ENCODE results near the gene SPATA24.

SPATA24 gene

GRCh38 chr5:139435676-139436075 is 31.8 kb upstream of the SPATA24 start:
- Histone ChIP-seq H3K9me3 (ENCODE audit: insufficient read depth, low read depth, low read length) (no peaks in the 10 kb centered on the region), H3K36me3 (ENCODE audit: insufficient read depth, low read length) (peaks cover 44% of the 10 kb centered on the region), H3K4me3 (ENCODE audit: low read length) (no peak overlapping the region), H3K27ac (ENCODE audit: low read depth, low read length) (no peak overlapping the region), H3K4me1 (ENCODE audit: insufficient read depth, low read length) (peaks cover 3% of the 10 kb centered on the region), H3K27me3 (ENCODE audit: insufficient read depth, low read length) (no peaks in the 10 kb centered on the region), H3K9ac (ENCODE audit: low read depth, low read length) (no peak overlapping the region)
- 93% methylated on average over 2 of the region's 3 CpGs for WGBS

GRCh38 chr5:139431706-139432105 is 27.8 kb upstream of the SPATA24 start:
- WGBS, result no CpG with 5 or more reads among the region's 1 CpG
- Histone ChIP-seq H3K4me3 (ENCODE audit: low read length) (no peak overlapping the region), H3K9ac (ENCODE audit: low read depth, low read length) (no peak overlapping the region), H3K9me3 (ENCODE audit: insufficient read depth, low read depth, low read length) (no peaks in the 10 kb centered on the region), H3K36me3 (ENCODE audit: insufficient read depth, low read length) (peaks cover 61% of the 10 kb centered on the region), H3K27me3 (ENCODE audit: insufficient read depth, low read length) (no peaks in the 10 kb centered on the region), H3K27ac (ENCODE audit: low read depth, low read length) (no peak overlapping the region), H3K4me1 (ENCODE audit: insufficient read depth, low read length) (no peaks in the 10 kb centered on the region)

GRCh38 chr5:139430015-139430414 is 26.1 kb upstream of the SPATA24 start:
- H3K4me3 ChIP-seq (ENCODE audit: low read length), result no peak overlapping the region
- no peak overlapping the region for H3K9ac ChIP-seq (ENCODE audit: low read depth, low read length)
- no peaks in the 10 kb centered on the region for H3K9me3 ChIP-seq (ENCODE audit: insufficient read depth, low read depth, low read length)

GRCh38 chr5:139426203-139426885 is 22.5 kb upstream of the SPATA24 start:
- no peak overlapping the region for H3K27ac ChIP-seq (ENCODE audit: low read depth, low read length)
- H3K9me3 ChIP-seq (ENCODE audit: insufficient read depth, low read depth, low read length), result no peaks in the 10 kb centered on the region
- H3K36me3 ChIP-seq (ENCODE audit: insufficient read depth, low read length), result peaks cover 62% of the 10 kb centered on the region
- H3K4me1 ChIP-seq (ENCODE audit: insufficient read depth, low read length), result no peaks in the 10 kb centered on the region
- H3K4me3 ChIP-seq (ENCODE audit: low read length), result no peak overlapping the region
- WGBS, result 93% methylated on average over 8 of the region's 8 CpGs
- no peak overlapping the region for H3K9ac ChIP-seq (ENCODE audit: low read depth, low read length)
- H3K27me3 ChIP-seq (ENCODE audit: insufficient read depth, low read length), result no peaks in the 10 kb centered on the region

More at GRCh38 chr5:139430015-139430414, 26.1 kb upstream of the SPATA24 start:
- Histone ChIP-seq H3K27ac (ENCODE audit: low read depth, low read length) (no peak overlapping the region), H3K4me1 (ENCODE audit: insufficient read depth, low read length) (no peaks in the 10 kb centered on the region), H3K36me3 (ENCODE audit: insufficient read depth, low read length) (peaks cover 63% of the 10 kb centered on the region), H3K27me3 (ENCODE audit: insufficient read depth, low read length) (no peaks in the 10 kb centered on the region)
- no CpG with 5 or more reads among the region's 2 CpGs for WGBS

- Histone ChIP-seq H3K27ac (ENCODE audit: low read depth, low read length) (no peak overlapping the region), H3K36me3 (ENCODE audit: insufficient read depth, low read length) (peaks cover 62% of the 10 kb centered on the region), H3K9ac (ENCODE audit: low read depth, low read length) (no peak overlapping the region), H3K4me3 (ENCODE audit: low read length) (no peak overlapping the region), H3K9me3 (ENCODE audit: insufficient read depth, low read depth, low read length) (no peaks in the 10 kb centered on the region), H3K27me3 (ENCODE audit: insufficient read depth, low read length) (no peaks in the 10 kb centered on the region; the same call in 1 of the 2 replicates), H3K4me1 (ENCODE audit: insufficient read depth, low read length) (no peaks in the 10 kb centered on the region; the same call in 1 of the 2 replicates)
- WGBS, result 93% methylated on average over 5 of the region's 5 CpGs
These were observed 21.6 kb upstream of the SPATA24 start for GRCh38 chr5:139425497-139425896.

- WGBS, result 44% methylated on average over 3 of the region's 5 CpGs
- H3K4me3 ChIP-seq (ENCODE audit: low read length), result no peak overlapping the region
- no peaks in the 10 kb centered on the region for H3K9me3 ChIP-seq (ENCODE audit: insufficient read depth, low read depth, low read length)
- H3K4me1 ChIP-seq (ENCODE audit: insufficient read depth, low read length), result peaks cover 11% of the 10 kb centered on the region; the same call in 1 of the 2 replicates
- H3K27me3 ChIP-seq (ENCODE audit: insufficient read depth, low read length), result no peaks in the 10 kb centered on the region; the same call in 1 of the 2 replicates
- no peak overlapping the region for H3K27ac ChIP-seq (ENCODE audit: low read depth, low read length)
- peaks cover 73% of the 10 kb centered on the region for H3K36me3 ChIP-seq (ENCODE audit: insufficient read depth, low read length)
- no peak overlapping the region for H3K9ac ChIP-seq (ENCODE audit: low read depth, low read length)
These were observed 18.5 kb upstream of the SPATA24 start for GRCh38 chr5:139422307-139422893.

- Histone ChIP-seq H3K9me3 (ENCODE audit: insufficient read depth, low read depth, low read length) (no peaks in the 10 kb centered on the region), H3K27me3 (ENCODE audit: insufficient read depth, low read length) (no peaks in the 10 kb centered on the region; the same call in 1 of the 2 replicates), H3K36me3 (ENCODE audit: insufficient read depth, low read length) (peaks cover 66% of the 10 kb centered on the region), H3K4me3 (ENCODE audit: low read length) (no peak overlapping the region), H3K4me1 (ENCODE audit: insufficient read depth, low read length) (peaks cover 11% of the 10 kb centered on the region; the same call in 1 of the 2 replicates), H3K9ac (ENCODE audit: low read depth, low read length) (0 out of 2 replicates have a peak overlapping the region, but pooled peaks have one; percentile 13), H3K27ac (ENCODE audit: low read depth, low read length) (no peak overlapping the region)
- WGBS, result 75% methylated on average over 8 of the region's 9 CpGs
These were observed 15.6 kb upstream of the SPATA24 start for GRCh38 chr5:139419226-139420192.

GRCh38 chr5:139418793-139419192 is 14.9 kb upstream of the SPATA24 start:
- peaks cover 11% of the 10 kb centered on the region; the same call in 1 of the 2 replicates for H3K4me1 ChIP-seq (ENCODE audit: insufficient read depth, low read length)
- no peak overlapping the region for H3K9ac ChIP-seq (ENCODE audit: low read depth, low read length)
- H3K27me3 ChIP-seq (ENCODE audit: insufficient read depth, low read length), result no peaks in the 10 kb centered on the region; the same call in 1 of the 2 replicates
- H3K4me3 ChIP-seq (ENCODE audit: low read length), result no peak overlapping the region
- H3K9me3 ChIP-seq (ENCODE audit: insufficient read depth, low read depth, low read length), result no peaks in the 10 kb centered on the region
- WGBS, result 95% methylated on average over 1 of the region's 1 CpG
- peaks cover 64% of the 10 kb centered on the region for H3K36me3 ChIP-seq (ENCODE audit: insufficient read depth, low read length)
- H3K27ac ChIP-seq (ENCODE audit: low read depth, low read length), result no peak overlapping the region

GRCh38 chr5:139417214-139417613 is 13.3 kb upstream of the SPATA24 start:
- 98% methylated on average over 4 of the region's 4 CpGs for WGBS
- H3K9ac ChIP-seq (ENCODE audit: low read depth, low read length), result no peak overlapping the region
- no peak overlapping the region for H3K4me3 ChIP-seq (ENCODE audit: low read length)
- H3K36me3 ChIP-seq (ENCODE audit: insufficient read depth, low read length), result peaks cover 64% of the 10 kb centered on the region
- no peaks in the 10 kb centered on the region; the same call in 1 of the 2 replicates for H3K27me3 ChIP-seq (ENCODE audit: insufficient read depth, low read length)
- H3K9me3 ChIP-seq (ENCODE audit: insufficient read depth, low read depth, low read length), result no peaks in the 10 kb centered on the region
- no peak overlapping the region for H3K27ac ChIP-seq (ENCODE audit: low read depth, low read length)
- H3K4me1 ChIP-seq (ENCODE audit: insufficient read depth, low read length), result peaks cover 11% of the 10 kb centered on the region; the same call in 1 of the 2 replicates

GRCh38 chr5:139416651-139417050 is 12.8 kb upstream of the SPATA24 start:
- peaks cover 11% of the 10 kb centered on the region; the same call in 1 of the 2 replicates for H3K4me1 ChIP-seq (ENCODE audit: insufficient read depth, low read length)
- H3K27ac ChIP-seq (ENCODE audit: low read depth, low read length), result no peak overlapping the region
- H3K36me3 ChIP-seq (ENCODE audit: insufficient read depth, low read length), result peaks cover 69% of the 10 kb centered on the region
- no peak overlapping the region for H3K9ac ChIP-seq (ENCODE audit: low read depth, low read length)
- no peak overlapping the region for H3K4me3 ChIP-seq (ENCODE audit: low read length)
- 96% methylated on average over 9 of the region's 9 CpGs for WGBS
- no peaks in the 10 kb centered on the region for H3K9me3 ChIP-seq (ENCODE audit: insufficient read depth, low read depth, low read length)
- no peaks in the 10 kb centered on the region; the same call in 1 of the 2 replicates for H3K27me3 ChIP-seq (ENCODE audit: insufficient read depth, low read length)

Data from HUES64 (cell line).